ENCODE data around the gene SOCS7.

Gene SOCS7

GRCh38 chr17:38397227-38397626 lies 45.6 kb downstream of the SOCS7 start:
- H3K4me3 ChIP-seq (ENCODE audit: low read depth, low read length): no peak overlapping the region
- no peak for TF ChIP-seq CTCF (conservative IDR thresholded peaks at IDR 0.05; ENCODE audit: low read depth, low read length)
- no peak for DNase-seq (ENCODE audit: low read depth)

DNA sequence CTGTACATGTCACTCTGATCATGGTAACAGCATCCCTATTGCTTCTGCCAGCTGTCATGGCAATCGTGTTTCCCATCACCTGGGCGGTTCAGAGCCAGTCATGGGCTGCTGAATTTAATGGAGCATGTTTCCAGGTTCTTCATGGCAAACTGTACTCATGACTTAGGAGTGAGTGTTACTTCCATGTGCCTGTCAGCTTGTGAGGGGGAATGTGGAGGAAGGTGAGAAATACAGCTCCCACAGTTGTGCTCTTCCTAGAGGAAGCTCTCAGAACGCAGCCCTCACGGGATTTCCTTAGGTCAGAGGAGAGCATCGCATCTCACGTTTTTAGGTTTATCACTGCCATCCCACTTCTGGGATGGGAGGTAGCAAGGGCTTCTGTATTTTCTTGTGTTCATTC lies 48.6 kb downstream of the SOCS7 start:
- no peak for DNase-seq (ENCODE audit: low read depth)
- TF ChIP-seq CTCF (conservative IDR thresholded peaks at IDR 0.05; ENCODE audit: low read depth, low read length): no peak
- no peak overlapping the region for H3K4me3 ChIP-seq (ENCODE audit: low read depth, low read length)

GRCh38 chr17:38401459-38401858 lies 49.8 kb downstream of the SOCS7 start:
- no peak for TF ChIP-seq CTCF (conservative IDR thresholded peaks at IDR 0.05; ENCODE audit: low read depth, low read length)
- DNase-seq (ENCODE audit: low read depth): no peak
- H3K4me3 ChIP-seq (ENCODE audit: low read depth, low read length): no peak overlapping the region

GRCh38 chr17:38402897-38403296 lies 51.3 kb downstream of the SOCS7 start:
- H3K4me3 ChIP-seq (ENCODE audit: low read depth, low read length): no peak overlapping the region
- peak; percentile 19 for TF ChIP-seq CTCF (conservative IDR thresholded peaks at IDR 0.05; ENCODE audit: low read depth, low read length)
- no peak for DNase-seq (ENCODE audit: low read depth)

DNA sequence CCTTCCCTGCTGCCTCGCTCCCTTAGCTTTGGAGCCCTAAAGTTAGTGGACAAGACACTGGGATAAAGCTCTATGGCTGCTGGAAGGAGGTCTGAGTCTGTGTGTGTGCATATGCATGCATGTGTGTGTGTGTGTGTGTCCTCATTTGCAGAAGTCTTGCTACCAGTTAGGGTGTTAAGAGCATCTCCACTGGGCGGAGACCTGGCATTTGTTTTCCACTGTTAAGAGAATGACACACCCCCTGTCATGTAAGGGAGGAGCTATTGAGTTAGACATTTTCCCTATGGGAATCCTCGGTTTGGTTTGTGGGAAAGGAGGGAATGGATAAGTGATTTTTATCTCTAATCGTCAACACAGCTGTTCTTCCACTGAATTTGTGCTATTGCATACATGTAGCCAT lies 51.8 kb downstream of the SOCS7 start:
- peak; percentile 43 for DNase-seq (ENCODE audit: low read depth)

GRCh38 chr17:38404174-38404943 lies 52.7 kb downstream of the SOCS7 start:
- no peak for DNase-seq (ENCODE audit: low read depth)
- no peak overlapping the region for H3K4me3 ChIP-seq (ENCODE audit: low read depth, low read length)
- TF ChIP-seq CTCF (conservative IDR thresholded peaks at IDR 0.05; ENCODE audit: low read depth, low read length): no peak

More for the DNA sequence above, 51.8 kb downstream of the SOCS7 start:
- TF ChIP-seq CTCF (conservative IDR thresholded peaks at IDR 0.05; ENCODE audit: low read depth, low read length): no peak
- H3K4me3 ChIP-seq (ENCODE audit: low read depth, low read length): no peak overlapping the region

DNA sequence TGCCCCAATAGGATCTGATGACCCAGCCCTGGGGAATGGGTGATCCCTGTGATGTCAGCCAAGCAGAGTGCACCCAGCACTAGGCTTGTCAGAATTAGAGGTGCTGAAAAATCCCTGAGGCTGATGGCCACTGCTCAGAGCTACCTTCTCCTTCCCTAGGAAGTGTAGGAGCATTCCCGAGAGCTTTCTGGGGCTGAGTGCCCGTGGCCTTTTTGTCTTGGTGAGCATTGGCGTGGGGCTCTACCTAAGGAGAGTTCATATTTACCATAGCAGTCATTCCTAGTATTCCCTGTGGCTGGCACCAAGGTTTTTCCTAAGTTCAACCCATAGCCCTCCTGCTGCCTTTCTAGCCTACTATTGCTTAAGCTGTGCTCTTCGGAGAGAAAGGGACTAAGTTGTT lies 54.0 kb downstream of the SOCS7 start:
- no peak for DNase-seq (ENCODE audit: low read depth)
- no peak overlapping the region for H3K4me3 ChIP-seq (ENCODE audit: low read depth, low read length)
- TF ChIP-seq CTCF (conservative IDR thresholded peaks at IDR 0.05; ENCODE audit: low read depth, low read length): no peak
